Upper lobe of right lung (tissue), 1 donor: ENCODE measurements around the gene PHTF2. TPM values are rescaled to one million over a fixed set of nuclear protein-coding genes. Genes with fewer than 3 reads are reported as not detected.
"Not testable (repeated sequence)": the region's sequence is repeated elsewhere in the genome, so short reads cannot be mapped to it uniquely, and the experiment has no call there.

ENCODE experiments used
- ATAC-seq: fragments of 200-7000 bp; cut with Tn5 transposase; one replicate; pipeline ENCODE4 v1.9.1; 2020; ENCODE audit warnings: mild to moderate bottlenecking, moderate library complexity
- DNase-seq: peaks from one replicate; pipeline ENCODE4 v3.0.0-alpha.2; 2020
- H3K27ac ChIP-seq: fragments of 200-600 bp; one replicate; pipeline ENCODE4 v1.8.0; 2022
- H3K27me3 ChIP-seq: fragments of 200-600 bp; one replicate; pipeline ENCODE4 v1.8.0; 2022; ENCODE audit warnings: mild to moderate bottlenecking
- H3K36me3 ChIP-seq: fragments of 200-600 bp; one replicate; pipeline ENCODE4 v1.8.0; 2022
- H3K4me1 ChIP-seq: fragments of 200-600 bp; one replicate; pipeline ENCODE4 v1.8.0; 2022
- H3K4me3 ChIP-seq: fragments of 200-600 bp; one replicate; pipeline ENCODE4 v1.8.0; 2022; ENCODE audit warnings: mild to moderate bottlenecking
- H3K9me3 ChIP-seq: fragments of 200-600 bp; one replicate; pipeline ENCODE4 v1.8.0; 2022
- CTCF ChIP-seq: fragments of 200-600 bp; IDR thresholded peaks from one replicate; pipeline ENCODE4 v1.8.0; 2022; ENCODE audit warnings: antibody characterized with exemption
- intact Hi-C: fragments of 100-400 bp; cut with DNase I; formaldehyde crosslinking; loops from one replicate; pipeline ENCODE4 v1.11.0; 2022
- total RNA-seq: library from RNA; stranded (reverse); fragmentation: NEBNext Ultra II Directional; extraction: Animal tissue kit (Norgen Biotek cat#: 25700); gene quantifications from one replicate; pipeline ENCODE4 v1.2.1, GENCODE V29; 2021
- donor health status: DM: no; HTN: yes; CAD: no; lungs with severe emphysema.

The PHTF2 gene
- total RNA-seq, 1 donor from 2014 or later: 14.4 TPM

GRCh38 chr7:77771901-77772300 is 26.7 kb upstream of the PHTF2 start:
- no peak overlapping the region for H3K27ac ChIP-seq
- intact Hi-C loops: no loop called here
- peaks cover 64% of the 10 kb centered on the region for H3K36me3 ChIP-seq

GRCh38 chr7:77778535-77778934 is 20.0 kb upstream of the PHTF2 start:
- peaks cover 80% of the 10 kb centered on the region for H3K36me3 ChIP-seq
- ATAC-seq: no peak

More at GRCh38 chr7:77771901-77772300, 26.7 kb upstream of the PHTF2 start:
- no peak for TF ChIP-seq CTCF
- Histone ChIP-seq H3K9me3 (no peaks in the 10 kb centered on the region), H3K27me3 (no peaks in the 10 kb centered on the region), H3K4me1 (no peaks in the 10 kb centered on the region), H3K4me3 (no peak overlapping the region)
- no peak for DNase-seq
- no peak for ATAC-seq

GRCh38 chr7:77782383-77782782 is 16.2 kb upstream of the PHTF2 start:
- Histone ChIP-seq H3K27me3 (no peaks in the 10 kb centered on the region), H3K36me3 (peaks cover 41% of the 10 kb centered on the region), H3K4me3 (no peak overlapping the region), H3K4me1 (no peaks in the 10 kb centered on the region), H3K27ac (no peak overlapping the region), H3K9me3 (no peaks in the 10 kb centered on the region)
- DNase-seq: no peak
- intact Hi-C loops: no loop called here
- no peak for ATAC-seq
- no peak for TF ChIP-seq CTCF

More at GRCh38 chr7:77778535-77778934, 20.0 kb upstream of the PHTF2 start:
- TF ChIP-seq CTCF: no peak
- no peak for DNase-seq
- intact Hi-C loops: no loop called here
- Histone ChIP-seq H3K4me3 (no peak overlapping the region), H3K4me1 (no peaks in the 10 kb centered on the region), H3K27me3 (no peaks in the 10 kb centered on the region), H3K27ac (no peak overlapping the region), H3K9me3 (no peaks in the 10 kb centered on the region)

GRCh38 chr7:77783111-77783510 is 15.5 kb upstream of the PHTF2 start:
- ATAC-seq: no peak
- no peak overlapping the region for H3K27ac ChIP-seq

GRCh38 chr7:77783545-77783944 is 15.0 kb upstream of the PHTF2 start:
- no peaks in the 10 kb centered on the region for H3K27me3 ChIP-seq
- ATAC-seq (no peak), DNase-seq (no peak)
- H3K9me3 ChIP-seq: no peaks in the 10 kb centered on the region
- intact Hi-C loops: no loop called here
- no peaks in the 10 kb centered on the region for H3K4me1 ChIP-seq
- no peak overlapping the region for H3K27ac ChIP-seq
- peaks cover 34% of the 10 kb centered on the region for H3K36me3 ChIP-seq
- no peak overlapping the region for H3K4me3 ChIP-seq
- no peak for TF ChIP-seq CTCF

More at GRCh38 chr7:77783111-77783510, 15.5 kb upstream of the PHTF2 start:
- Histone ChIP-seq H3K36me3 (peaks cover 38% of the 10 kb centered on the region), H3K4me1 (no peaks in the 10 kb centered on the region), H3K9me3 (no peaks in the 10 kb centered on the region), H3K27me3 (no peaks in the 10 kb centered on the region), H3K4me3 (no peak overlapping the region)
- no peak for TF ChIP-seq CTCF
- DNase-seq: no peak
- intact Hi-C loops: no loop called here

- DNase-seq, H3K27me3 ChIP-seq, H3K9me3 ChIP-seq, ATAC-seq, H3K27ac ChIP-seq, H3K4me1 ChIP-seq, intact Hi-C loops, H3K4me3 ChIP-seq: not testable (repeated sequence)
- peaks cover 25% of the 10 kb centered on the region for H3K36me3 ChIP-seq
Observed at GRCh38 chr7:77784426-77784825, 14.1 kb upstream of the PHTF2 start.
